GM12865 (cell line): ENCODE data around the gene GABPB1.
"Not testable (repeated sequence)": the region's sequence is repeated elsewhere in the genome, so short reads cannot be mapped to it uniquely, and the experiment has no call there.

Experiments used
- DNase-seq: peaks from one replicate; pipeline ENCODE4 v3.0.0; 2010; ENCODE audit warnings: low read depth
- H3K4me3 ChIP-seq: 2 replicates; pipeline ENCODE4 v1.5.1; 2011; ENCODE audit warnings: mild to moderate bottlenecking, low read depth, low read length, control low read depth
- CTCF ChIP-seq: IDR thresholded peaks from 2 replicates; pipeline ENCODE4 v1.5.1; 2011; ENCODE audit warnings: low read length, control low read depth, low read depth, inconsistent platforms; ENCODE audit not compliant: insufficient read depth; ENCODE audit errors: missing control alignments

Gene GABPB1

GRCh38 chr15:50354838-50355618 is at the start of gene GABPB1:
GABPB1 (minus strand) TSS chr15:50355198; CDS start chr15:50309798, 45,400 bp downstream.
- DNase-seq: peak; percentile 98
- TF ChIP-seq CTCF: no peak
- peak within 1 kb of the TSS; percentile 99 for H3K4me3 ChIP-seq

GRCh38 chr15:50391561-50391960 is 36.6 kb upstream of the GABPB1 start:
- not testable (repeated sequence) for DNase-seq, H3K4me3 ChIP-seq

GRCh38 chr15:50390554-50391264 is 35.7 kb upstream of the GABPB1 start:
- DNase-seq: peak; percentile 67
- H3K4me3 ChIP-seq: no peak overlapping the region
- TF ChIP-seq CTCF: no peak

- DNase-seq, H3K4me3 ChIP-seq: not testable (repeated sequence)
Observed at GRCh38 chr15:50382408-50382807, 27.4 kb upstream of the GABPB1 start.

GRCh38 chr15:50381438-50381837 is 26.4 kb upstream of the GABPB1 start:
- DNase-seq: no peak
- no peak overlapping the region for H3K4me3 ChIP-seq
- no peak for TF ChIP-seq CTCF

GRCh38 chr15:50380089-50380488 is 25.1 kb upstream of the GABPB1 start:
- no peak for TF ChIP-seq CTCF
- no peak overlapping the region for H3K4me3 ChIP-seq
- DNase-seq: no peak

GRCh38 chr15:50379413-50379812 is 24.4 kb upstream of the GABPB1 start:
- DNase-seq, H3K4me3 ChIP-seq: not testable (repeated sequence)

- H3K4me3 ChIP-seq: no peak overlapping the region
- DNase-seq: no peak
- no peak for TF ChIP-seq CTCF
Observed at GRCh38 chr15:50378776-50379175, 23.8 kb upstream of the GABPB1 start.
